Spinal cord (tissue), 10 donors: ENCODE results near the gene RBCK1. TPM values are rescaled to one million over a fixed set of nuclear protein-coding genes. Genes with fewer than 3 reads are reported as not detected.
"Not testable (repeated sequence)": the region's sequence is repeated elsewhere in the genome, so short reads cannot be mapped to it uniquely, and the experiment has no call there.

Experiments used
- DNase-seq, 6 donors: peaks; one replicate each; pipeline versions ENCODE4 v3.0.0 to v3.0.0-alpha.2; 2013 to 2015; ENCODE audit warnings: low spot score in 6 of 6, low read depth in 4 of 6
- H3K27ac ChIP-seq: one replicate; pipeline ENCODE4 v1.5.1; 2013; ENCODE audit warnings: low read depth, low read length, control low read depth
- H3K27me3 ChIP-seq: one replicate; pipeline ENCODE4 v1.6.1; 2013; ENCODE audit warnings: low read length; ENCODE audit not compliant: control insufficient read depth, insufficient read depth
- H3K36me3 ChIP-seq: one replicate; pipeline ENCODE4 v1.6.1; 2013; ENCODE audit warnings: low read length; ENCODE audit not compliant: control insufficient read depth, insufficient read depth
- H3K4me1 ChIP-seq: one replicate; pipeline ENCODE4 v1.6.1; 2013; ENCODE audit warnings: low read length; ENCODE audit not compliant: control insufficient read depth, insufficient read depth
- H3K4me3 ChIP-seq: one replicate; pipeline ENCODE4 v1.5.1; 2013; ENCODE audit warnings: low read depth, low read length, control low read depth
- H3K9me3 ChIP-seq: one replicate; pipeline ENCODE4 v1.6.1; 2013; ENCODE audit warnings: low read length; ENCODE audit not compliant: control insufficient read depth, insufficient read depth
- WGBS: methylation state at CpG from one replicate; pipeline ENCODE4 v1.1.5; 2013; ENCODE audit warnings: missing lambda C conversion rate; ENCODE audit not compliant: insufficient coverage; 5-methylcytosine and 5-hydroxymethylcytosine counted together
- polyA plus RNA-seq, 2 donors: library from polyadenylated mRNA; unstranded; fragments of 120-200 nt; gene quantifications; one replicate each; pipeline ENCODE4 v1.2.1, GENCODE V29; 2013; ENCODE audit not compliant: insufficient read length in 2 of 2
- total RNA-seq, 2 donors: library from RNA; depleted of rRNA in 1 of 2; stranded (reverse); fragments of 120-200 nt in 1 of 2; fragments of >200 nt in 1 of 2; gene quantifications; one replicate each; pipeline versions ENCODE4 v1.2.3 to v1.2.4, GENCODE V29; 2013 to 2014
- donor health status: healthy.

The RBCK1 gene
- total and polyA plus RNA-seq, 4 donors, result 22.5 to 106 (median 63.1) TPM

DNA sequence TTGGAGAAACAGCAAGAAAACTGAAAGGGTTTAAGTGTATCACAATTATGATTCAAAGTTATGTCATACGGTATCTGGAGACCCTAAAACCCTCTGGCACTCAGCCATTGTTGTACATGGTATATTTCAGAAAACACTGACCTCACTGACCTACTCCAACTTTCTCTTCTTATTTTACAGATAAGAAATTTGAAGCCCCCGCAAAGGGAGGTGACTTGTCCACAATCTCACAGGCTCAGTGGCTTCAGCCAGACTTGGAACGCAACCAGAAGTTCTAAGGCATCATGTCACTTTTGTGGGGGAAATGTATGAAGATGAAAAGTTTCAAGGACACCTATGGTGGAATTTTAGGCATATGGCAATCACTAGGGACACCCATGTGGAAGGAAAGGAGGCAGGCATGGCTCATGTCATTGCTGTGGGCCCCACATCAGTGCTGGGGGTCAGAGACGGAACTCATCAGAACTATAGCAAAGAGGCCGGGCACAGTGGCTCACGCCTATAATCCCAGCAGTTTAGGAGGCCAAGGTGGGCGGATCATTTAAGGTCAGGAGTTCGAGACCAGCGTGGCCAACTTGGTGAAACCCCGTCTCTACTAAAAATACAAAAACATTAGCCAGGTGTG, 32.7 kb upstream of the RBCK1 start:
- 89% methylated on average over 7 of the region's 10 CpGs for whole genome bisulfite sequencing
- H3K4me1 ChIP-seq, result peaks cover 8% of the 10 kb centered on the region
- no peak overlapping the region for H3K27ac ChIP-seq
- no peaks in the 10 kb centered on the region for H3K27me3 ChIP-seq
- no peak overlapping the region for H3K4me3 ChIP-seq
- H3K36me3 ChIP-seq, result no peaks in the 10 kb centered on the region
- no peak for DNase-seq
- no peaks in the 10 kb centered on the region for H3K9me3 ChIP-seq

DNA sequence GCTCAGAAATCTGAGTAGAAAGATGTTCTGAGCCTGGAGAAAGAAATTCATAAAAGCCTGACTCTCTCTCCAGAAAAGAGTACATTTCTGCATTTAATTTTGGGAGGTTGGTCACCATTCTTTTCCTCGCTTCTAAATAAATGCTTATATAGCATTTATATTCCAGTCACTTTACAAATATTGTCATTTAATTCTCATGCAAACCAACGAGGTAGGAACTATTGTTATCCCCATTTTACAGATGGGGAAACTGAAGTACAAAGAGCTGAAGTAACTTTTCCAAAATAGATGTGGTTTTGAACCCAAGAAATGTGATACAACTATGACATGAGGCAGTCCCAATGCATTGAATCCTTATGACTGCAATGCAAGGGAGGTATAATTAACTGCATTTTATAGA, 32.0 kb upstream of the RBCK1 start:
- Histone ChIP-seq H3K36me3 (no peaks in the 10 kb centered on the region), H3K4me1 (peaks cover 8% of the 10 kb centered on the region), H3K4me3 (no peak overlapping the region), H3K27me3 (no peaks in the 10 kb centered on the region), H3K9me3 (no peaks in the 10 kb centered on the region), H3K27ac (no peak overlapping the region)
- WGBS, result no CpG with 5 or more reads among the region's 2 CpGs
- no peak for DNase-seq

DNA sequence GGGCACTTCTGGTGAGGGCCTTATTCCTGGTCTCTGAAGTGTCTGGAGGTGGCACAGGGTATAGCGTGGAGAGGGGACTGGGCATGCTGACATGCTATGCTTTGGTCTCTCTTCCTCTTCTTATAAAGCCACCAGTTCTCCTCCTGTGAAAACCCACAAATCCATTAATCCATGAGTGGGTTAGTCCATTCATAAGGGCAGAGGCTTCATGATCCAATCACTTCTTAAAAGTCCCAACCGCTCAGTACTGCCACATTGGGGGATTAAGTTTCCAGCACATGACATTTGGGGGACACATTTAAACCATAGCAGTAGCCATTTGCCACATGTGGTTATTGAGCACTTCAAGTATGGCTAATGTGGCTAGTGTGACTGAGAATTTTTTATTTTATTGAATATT, 31.3 kb upstream of the RBCK1 start:
- no peak overlapping the region for H3K27ac ChIP-seq
- DNase-seq, result no peak
- no CpG with 5 or more reads among the region's 2 CpGs for WGBS
- H3K9me3 ChIP-seq, result no peaks in the 10 kb centered on the region
- H3K4me3 ChIP-seq, result no peak overlapping the region
- no peaks in the 10 kb centered on the region for H3K27me3 ChIP-seq
- no peaks in the 10 kb centered on the region for H3K36me3 ChIP-seq
- H3K4me1 ChIP-seq, result peaks cover 12% of the 10 kb centered on the region

DNA sequence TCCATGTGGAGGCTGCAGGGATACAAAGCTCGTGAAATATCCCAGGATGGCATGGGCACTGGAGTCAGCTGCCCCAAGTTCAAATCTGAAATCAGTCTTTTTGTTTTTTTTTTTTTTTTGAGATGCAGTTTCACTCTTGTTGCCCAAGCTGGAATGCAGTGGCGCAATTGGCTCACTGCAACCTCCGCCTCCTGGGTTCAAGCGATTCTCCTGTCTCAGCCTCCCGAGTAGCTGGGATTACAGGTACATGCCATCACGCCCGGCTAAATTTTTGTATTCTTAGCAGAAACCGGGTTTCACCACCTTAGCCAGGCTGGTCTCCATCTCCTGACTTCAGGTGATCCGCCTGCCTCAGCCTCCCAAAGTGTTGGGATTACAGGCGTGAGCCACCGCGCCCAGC, 30.5 kb upstream of the RBCK1 start:
- not testable (repeated sequence) for DNase-seq, H3K36me3 ChIP-seq
- WGBS, result 85% methylated on average over 9 of the region's 12 CpGs

DNA sequence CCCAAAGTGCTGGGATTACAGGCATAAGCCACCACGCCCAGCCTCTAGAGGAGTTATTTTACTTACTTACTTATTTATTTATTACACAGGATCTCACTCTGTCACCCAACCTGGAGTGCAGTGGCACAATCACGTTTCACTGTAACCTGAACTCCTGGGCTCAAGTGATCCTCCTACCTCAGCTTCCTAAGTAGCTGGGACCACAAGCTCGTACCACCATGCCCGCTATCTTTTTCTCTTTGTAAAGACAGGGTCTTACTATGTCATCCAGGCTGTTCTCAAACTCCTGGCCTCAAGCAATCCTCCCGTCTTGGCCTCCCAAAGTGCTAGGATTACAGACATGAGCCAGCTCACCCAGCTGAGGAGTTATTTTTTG, 29.1 kb upstream of the RBCK1 start:
- Histone ChIP-seq H3K9me3 (no peaks in the 10 kb centered on the region), H3K27ac (no peak overlapping the region)

More for the DNA sequence above, 30.5 kb upstream of the RBCK1 start:
- peaks cover 17% of the 10 kb centered on the region for H3K4me1 ChIP-seq
- H3K27me3 ChIP-seq, H3K9me3 ChIP-seq, H3K27ac ChIP-seq, H3K4me3 ChIP-seq: not testable (repeated sequence)

DNA sequence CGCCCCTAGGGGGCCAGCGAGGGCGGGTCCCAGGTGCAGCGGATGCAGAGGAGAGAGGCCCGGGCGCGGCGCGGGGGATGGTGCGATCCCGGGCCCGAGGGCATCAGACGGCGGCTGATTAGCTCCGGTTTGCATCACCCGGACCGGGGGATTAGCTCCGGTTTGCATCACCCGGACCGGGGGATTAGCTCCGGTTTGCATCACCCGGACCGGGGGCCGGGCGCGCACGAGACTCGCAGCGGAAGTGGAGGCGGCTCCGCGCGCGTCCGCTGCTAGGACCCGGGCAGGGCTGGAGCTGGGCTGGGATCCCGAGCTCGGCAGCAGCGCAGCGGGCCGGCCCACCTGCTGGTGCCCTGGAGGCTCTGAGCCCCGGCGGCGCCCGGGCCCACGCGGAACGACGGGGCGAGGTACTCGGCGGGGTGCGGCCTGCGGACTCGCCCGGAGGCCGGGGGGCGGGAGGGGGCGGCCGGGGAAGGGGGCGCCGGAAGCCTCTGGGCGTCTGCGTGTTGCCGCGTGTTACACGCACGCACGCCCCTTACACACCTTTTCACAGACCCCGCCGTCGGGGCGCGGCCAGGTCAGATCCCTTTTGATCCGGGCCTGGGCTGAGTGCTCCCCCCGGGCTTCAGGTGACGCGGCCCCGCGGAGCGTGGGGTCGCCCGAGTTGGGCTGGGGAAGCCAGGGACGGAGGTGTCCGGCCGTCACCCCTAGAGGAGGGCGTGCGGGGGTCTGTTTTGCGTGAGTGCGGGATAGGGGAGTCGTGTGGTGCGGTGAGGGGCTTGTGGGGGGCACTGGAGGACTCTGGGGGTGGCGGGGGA, 27.1 kb upstream of the RBCK1 start:
- peak in 4 of 6 donors; percentile 7 to 80 (median 54) for DNase-seq
- Histone ChIP-seq H3K4me3 (peak overlapping the region; percentile 52), H3K27ac (no peak overlapping the region), H3K4me1 (peaks cover 17% of the 10 kb centered on the region), H3K9me3 (no peaks in the 10 kb centered on the region), H3K36me3 (no peaks in the 10 kb centered on the region), H3K27me3 (no peaks in the 10 kb centered on the region)
- under 1% methylated on average over 82 of the region's 93 CpGs for WGBS

More for the DNA sequence above, 29.1 kb upstream of the RBCK1 start:
- DNase-seq, result no peak
- WGBS, result 73% methylated on average over 3 of the region's 5 CpGs
- Histone ChIP-seq H3K36me3 (no peaks in the 10 kb centered on the region), H3K4me1 (peaks cover 17% of the 10 kb centered on the region), H3K27me3 (no peaks in the 10 kb centered on the region), H3K4me3 (no peak overlapping the region)

DNA sequence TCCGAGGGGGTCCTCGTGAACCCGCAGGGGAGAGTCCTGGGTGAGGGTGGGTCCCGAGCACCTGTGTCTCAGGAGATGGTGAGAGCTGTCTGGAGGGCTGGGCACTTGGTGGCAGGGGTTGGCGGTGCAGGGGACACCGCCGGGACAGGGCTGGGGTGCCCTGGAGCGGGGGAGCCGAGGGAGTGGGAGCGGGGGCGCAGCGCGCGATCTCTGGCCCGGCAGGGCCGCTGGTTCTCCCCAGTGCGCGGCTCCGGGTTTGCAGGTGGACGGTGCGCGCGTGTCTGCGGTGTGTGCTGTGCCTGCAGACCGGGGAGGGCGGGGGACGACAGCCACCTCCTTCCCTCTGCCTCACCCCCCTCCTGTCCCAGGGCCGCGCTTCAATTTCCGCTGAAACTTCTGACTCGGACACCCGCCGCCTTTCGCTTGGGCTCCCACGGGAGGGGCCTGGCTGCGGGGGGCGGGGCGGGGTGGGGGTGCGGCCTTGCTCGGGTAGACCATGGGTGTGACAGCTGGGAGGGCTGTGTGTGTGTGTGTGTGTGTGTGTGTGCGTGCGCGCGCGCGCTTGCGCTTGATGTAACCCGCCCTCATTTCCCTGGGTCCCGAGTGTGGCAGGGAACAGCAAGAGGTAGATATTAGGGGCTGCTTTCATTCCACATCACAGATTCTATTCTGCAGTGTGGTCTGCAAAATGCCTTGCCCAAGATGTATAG, 26.4 kb upstream of the RBCK1 start:
- H3K27me3 ChIP-seq, result no peaks in the 10 kb centered on the region
- H3K36me3 ChIP-seq, result no peaks in the 10 kb centered on the region
- WGBS, result under 1% methylated on average over 28 of the region's 49 CpGs
- H3K4me3 ChIP-seq, result peak overlapping the region; percentile 52
- DNase-seq, result peak in 2 of 6 donors; percentile 79
- peaks cover 17% of the 10 kb centered on the region for H3K4me1 ChIP-seq
- H3K27ac ChIP-seq, result no peak overlapping the region
- H3K9me3 ChIP-seq, result no peaks in the 10 kb centered on the region

DNA sequence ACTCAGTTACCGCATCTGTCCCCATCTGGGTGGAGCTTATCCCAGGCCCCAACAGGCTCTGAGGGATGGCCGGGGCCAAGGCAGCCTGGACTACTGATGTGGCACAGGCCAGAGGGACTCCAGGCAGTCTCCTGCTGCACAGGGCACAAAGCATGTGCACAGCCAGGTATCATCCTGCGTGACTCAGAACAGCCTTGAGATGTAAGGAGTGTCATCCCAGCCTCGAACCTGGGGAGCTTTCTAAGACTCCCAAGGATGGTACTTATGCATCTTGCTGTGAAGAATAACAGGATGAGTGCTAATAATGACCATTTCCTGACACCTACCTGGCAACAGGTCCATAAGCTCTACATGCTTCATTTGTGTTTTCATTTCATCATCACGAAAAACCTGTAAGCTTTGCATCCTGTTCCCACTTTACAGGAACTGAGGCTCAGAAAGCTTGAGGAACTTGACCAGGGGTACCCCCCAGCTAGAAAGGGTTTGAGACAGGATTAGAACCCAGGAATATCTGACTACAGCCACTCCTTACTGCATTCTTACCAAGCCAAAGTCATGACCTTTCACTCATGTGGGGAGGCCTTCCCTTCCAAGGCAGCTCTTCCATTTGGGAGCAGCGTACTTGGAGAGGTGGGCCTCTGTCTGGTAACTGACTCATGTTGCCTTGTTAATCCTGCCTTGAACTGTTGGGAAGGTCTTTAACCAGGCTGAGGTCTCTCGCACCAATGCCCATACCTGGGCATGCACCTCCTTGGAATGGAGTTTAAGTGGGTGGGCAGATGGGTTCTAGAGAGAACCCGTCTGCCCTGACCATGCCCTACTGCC, 25.6 kb upstream of the RBCK1 start:
- 49% methylated on average over 4 of the region's 8 CpGs for WGBS
- DNase-seq, result no peak
- H3K4me1 ChIP-seq, result peaks cover 17% of the 10 kb centered on the region
- H3K9me3 ChIP-seq, result no peaks in the 10 kb centered on the region
- no peaks in the 10 kb centered on the region for H3K27me3 ChIP-seq
- H3K4me3 ChIP-seq, result no peak overlapping the region
- no peaks in the 10 kb centered on the region for H3K36me3 ChIP-seq
- H3K27ac ChIP-seq, result no peak overlapping the region

DNA sequence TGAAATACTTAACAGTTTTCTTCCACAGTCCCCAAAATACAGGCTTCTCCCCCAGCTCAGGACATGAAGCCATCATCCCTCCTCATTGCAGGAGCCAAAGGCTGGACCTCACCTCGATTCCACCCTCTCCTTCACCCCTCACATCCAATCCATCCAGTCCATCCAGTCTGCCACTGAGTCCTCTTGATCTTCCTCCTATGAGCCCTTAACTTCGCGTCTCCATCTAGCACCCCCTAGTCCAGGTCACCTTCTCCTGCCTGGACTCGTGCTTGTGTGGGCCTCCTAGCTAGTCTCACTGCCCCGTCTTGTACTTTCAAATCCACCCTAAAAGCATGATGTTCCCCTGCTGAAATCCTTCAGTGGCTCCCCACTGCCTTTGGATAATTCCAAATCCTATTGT, 24.2 kb upstream of the RBCK1 start:
- H3K4me1 ChIP-seq, result peaks cover 17% of the 10 kb centered on the region
- no peak for DNase-seq
- H3K4me3 ChIP-seq, result no peak overlapping the region
- no peaks in the 10 kb centered on the region for H3K9me3 ChIP-seq
- WGBS, result 67% methylated on average over 5 of the region's 5 CpGs
- H3K27ac ChIP-seq, result no peak overlapping the region
- H3K27me3 ChIP-seq, result no peaks in the 10 kb centered on the region
- H3K36me3 ChIP-seq, result peaks cover 12% of the 10 kb centered on the region
